Bone marrow (tissue), 2 donors: ENCODE measurements around the gene ASTN2.

ENCODE experiments used
- DNase-seq, 2 donors: peaks; one replicate each; lab custom pipeline; 2025; lab: John Stamatoyannopoulos, UW

Gene ASTN2

GRCh38 chr9:116958881-116959280, 456.0 kb downstream of the ASTN2 start:
- no peak for DNase-seq

- DNase-seq, result no peak
Observed at GRCh38 chr9:116954731-116955130, 460.1 kb downstream of the ASTN2 start.

GRCh38 chr9:116953271-116953670, 461.6 kb downstream of the ASTN2 start:
- no peak for DNase-seq

DNA sequence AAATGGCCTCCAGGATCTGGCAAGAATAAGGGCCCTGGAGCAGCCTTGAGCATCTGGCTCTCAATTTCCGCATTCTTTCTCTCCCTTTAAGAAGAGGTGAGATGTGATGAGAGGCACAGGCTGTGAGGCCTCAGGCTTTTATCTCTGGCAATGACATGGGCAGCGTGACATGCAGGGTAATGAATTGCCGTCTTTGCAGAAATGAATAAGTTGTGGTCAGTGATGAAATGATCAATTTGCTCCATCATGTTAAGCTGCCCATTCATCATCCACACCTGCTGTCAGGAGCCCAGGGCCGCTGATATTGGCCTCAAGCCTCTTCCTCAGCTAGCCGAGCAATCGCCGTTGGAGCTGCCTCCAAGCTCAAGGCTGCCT, 462.4 kb downstream of the ASTN2 start:
- DNase-seq, result no peak

GRCh38 chr9:116951588-116952435, 463.0 kb downstream of the ASTN2 start:
- DNase-seq, result no peak

- no peak for DNase-seq
Observed at GRCh38 chr9:116945817-116946216, 469.0 kb downstream of the ASTN2 start.

- no peak for DNase-seq
Observed at GRCh38 chr9:116944714-116945534, 469.9 kb downstream of the ASTN2 start.

DNA sequence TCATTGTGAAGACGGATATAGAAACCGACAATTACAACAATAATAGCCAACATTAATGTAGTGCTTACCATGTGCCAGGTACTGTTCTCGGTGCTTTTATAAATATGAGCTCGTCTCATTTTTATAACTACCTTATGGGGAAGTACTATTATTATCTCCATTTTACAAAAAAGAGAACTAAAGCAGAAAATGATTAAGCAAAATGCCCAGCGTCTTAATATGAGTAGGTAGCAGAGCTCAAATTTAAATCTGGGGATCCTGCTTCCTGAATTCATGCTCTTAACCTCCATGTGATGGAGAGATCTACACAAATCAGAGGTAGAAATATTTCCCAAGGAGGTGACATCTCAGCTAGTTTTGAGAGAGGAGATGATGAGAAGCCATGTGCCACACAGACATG, 470.9 kb downstream of the ASTN2 start:
- DNase-seq, result no peak

DNA sequence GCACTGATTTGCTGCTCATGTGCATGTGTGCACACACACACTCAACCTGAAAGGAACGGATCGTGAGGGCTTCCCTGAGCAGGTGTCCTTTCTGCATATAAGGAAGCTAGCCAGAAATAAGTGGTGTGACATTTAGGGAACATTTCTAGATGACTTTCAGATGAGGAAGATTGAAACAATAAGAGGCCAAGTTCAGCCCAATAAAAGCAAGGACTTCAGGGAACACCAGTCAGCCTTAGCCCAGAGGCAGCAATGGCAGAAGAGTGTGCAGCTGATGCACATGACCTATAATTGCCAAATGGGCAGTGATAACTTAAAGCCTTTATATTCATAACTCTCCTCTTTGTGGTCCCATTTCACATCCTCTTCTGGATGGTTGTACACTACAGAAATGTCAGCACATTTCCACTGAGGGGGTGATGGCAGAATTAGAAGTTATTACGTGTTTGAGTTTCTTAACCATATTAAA, 472.2 kb downstream of the ASTN2 start:
- DNase-seq, result no peak

GRCh38 chr9:116941266-116941665, 473.6 kb downstream of the ASTN2 start:
- no peak for DNase-seq

DNA sequence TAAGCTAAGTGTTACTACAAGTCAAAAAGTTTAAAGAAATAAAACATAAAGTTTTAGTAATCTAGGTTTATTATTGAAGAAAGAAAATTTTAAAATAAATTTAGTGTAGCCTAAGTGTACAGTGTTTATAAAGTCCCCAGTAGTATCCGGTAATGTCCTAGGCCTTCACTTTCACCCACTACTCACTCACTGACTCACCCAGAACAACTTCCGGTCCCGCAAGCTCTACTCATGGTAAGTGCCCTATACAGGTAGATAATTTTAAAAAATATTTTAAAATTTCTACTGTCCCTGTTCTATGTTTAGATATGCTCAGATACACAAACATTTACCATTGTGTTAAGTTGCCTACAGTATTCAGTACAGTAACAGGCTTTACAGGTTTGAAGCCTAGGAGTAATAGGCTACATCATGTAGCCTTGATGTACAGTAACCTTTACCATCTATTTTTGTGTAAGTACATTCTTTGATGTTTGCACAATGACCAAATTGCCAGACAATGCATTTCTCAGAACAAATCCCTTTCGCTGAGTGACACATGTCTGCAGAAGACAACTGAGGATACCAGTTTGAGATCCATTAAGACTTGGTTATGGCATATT, 474.1 kb downstream of the ASTN2 start:
- DNase-seq, result no peak

GRCh38 chr9:116939614-116940013, 475.2 kb downstream of the ASTN2 start:
- no peak for DNase-seq

GRCh38 chr9:116939161-116939560, 475.7 kb downstream of the ASTN2 start:
- DNase-seq, result no peak

DNA sequence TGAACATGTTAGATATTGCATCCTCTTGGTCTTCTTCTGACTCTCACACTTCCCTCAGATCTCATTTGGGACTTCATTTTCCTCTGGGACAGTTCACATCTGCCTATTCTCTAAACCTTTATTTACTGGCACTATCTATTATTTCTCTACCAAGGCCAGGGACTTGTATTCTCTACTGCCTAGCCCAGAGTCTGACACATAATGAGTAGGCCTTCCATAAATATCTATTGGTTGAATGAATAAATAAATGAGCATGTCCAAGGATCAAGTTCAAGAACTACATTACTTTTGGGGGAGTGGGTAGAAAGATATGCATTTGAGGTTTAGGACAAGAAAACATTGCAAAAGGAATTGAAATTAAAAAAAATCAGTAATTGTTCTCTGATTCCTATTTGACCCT, 477.5 kb downstream of the ASTN2 start:
- DNase-seq, result no peak

DNA sequence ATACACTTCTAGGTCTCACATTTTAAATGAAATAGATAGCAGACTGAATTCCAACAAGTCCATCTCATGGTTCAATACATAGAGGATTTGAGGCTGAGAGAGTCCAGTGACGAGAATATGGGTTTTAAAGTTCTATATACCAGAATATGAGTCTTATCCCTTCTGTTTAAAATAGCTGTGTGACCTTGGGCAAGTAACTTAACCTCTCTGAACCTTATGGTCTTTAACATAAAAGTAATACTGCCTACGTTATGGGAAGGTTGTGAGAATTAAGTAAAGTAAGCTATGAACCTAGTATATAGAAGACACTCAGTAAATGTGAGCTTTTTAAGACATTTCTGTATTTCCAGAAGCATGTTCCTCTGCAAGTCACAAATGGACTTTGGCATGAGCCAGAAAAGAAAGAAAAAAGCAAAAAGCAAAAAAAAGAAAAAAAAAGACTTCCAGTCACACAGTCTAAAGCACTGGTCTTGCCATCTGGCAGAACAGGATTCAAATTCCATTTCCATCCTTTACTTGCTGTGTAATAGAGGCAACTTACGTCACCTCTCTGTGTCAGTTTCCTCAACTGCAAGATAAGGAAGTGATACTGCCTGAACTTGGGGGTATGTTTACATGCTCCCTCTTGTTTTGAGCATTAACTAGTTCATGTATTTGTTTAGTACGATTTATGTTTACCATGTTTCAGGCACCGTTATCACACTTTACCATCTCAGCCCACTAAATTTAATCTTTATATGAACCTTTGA, 479.5 kb downstream of the ASTN2 start:
- DNase-seq, result no peak

DNA sequence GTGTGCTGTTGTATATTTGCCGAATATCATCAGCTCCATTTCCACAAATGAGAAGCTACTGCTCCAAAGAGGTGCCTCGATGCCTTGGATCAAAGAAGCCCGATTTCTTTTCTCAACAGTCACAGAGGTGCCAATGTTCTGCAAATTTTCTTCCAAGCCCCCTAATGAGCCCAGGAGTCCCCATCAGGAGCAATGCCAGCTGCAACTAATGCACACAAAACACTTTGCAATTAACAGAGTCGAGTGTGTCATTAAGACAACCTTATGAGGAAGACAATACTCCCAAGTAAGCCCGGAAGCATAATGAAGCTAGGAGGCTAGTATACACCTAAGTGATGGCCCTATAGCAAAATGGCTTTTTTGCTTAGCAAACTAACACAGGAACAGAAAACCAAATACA, 480.7 kb downstream of the ASTN2 start:
- no peak for DNase-seq

GRCh38 chr9:116933251-116933650, 481.6 kb downstream of the ASTN2 start:
- no peak for DNase-seq

DNA sequence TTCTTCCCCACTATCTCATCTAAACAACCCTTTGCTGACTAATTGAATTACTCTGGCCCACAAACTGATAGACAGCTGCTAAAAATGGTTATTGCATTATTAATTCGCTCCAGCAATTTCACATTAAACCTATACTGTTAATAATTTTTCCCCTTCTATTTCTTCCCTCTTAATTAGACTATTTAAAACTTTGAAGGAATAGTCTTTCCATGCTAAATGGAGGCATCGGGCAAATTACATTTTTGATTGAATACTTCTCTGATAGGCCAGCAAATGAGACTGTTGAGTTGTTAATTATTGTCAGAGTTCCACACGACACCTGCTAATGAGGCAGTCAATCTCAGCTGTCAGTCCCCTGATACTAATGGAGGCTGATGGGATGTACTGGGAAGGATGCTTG, 485.2 kb downstream of the ASTN2 start:
- no peak for DNase-seq

- DNase-seq, result no peak
Observed at GRCh38 chr9:116928884-116929283, 486.0 kb downstream of the ASTN2 start.

DNA sequence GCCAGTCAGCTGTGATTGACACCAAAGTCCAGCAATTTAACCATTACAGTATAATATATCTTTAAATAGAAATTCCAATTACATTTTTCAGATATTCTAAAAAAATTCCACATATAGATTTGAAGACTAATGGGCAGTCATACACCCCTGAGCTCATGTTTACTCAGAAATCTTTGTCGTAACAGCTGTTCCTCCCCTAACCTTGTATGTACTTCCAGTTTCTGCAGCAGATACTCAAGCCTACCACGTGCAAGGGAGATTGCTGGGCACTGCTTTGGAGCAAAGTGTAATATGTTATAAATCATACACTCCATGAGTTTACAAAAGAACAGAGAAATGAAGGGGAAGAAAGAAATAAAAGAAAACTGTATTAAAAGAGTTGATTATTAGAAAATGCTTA, 486.6 kb downstream of the ASTN2 start:
- DNase-seq, result no peak

DNA sequence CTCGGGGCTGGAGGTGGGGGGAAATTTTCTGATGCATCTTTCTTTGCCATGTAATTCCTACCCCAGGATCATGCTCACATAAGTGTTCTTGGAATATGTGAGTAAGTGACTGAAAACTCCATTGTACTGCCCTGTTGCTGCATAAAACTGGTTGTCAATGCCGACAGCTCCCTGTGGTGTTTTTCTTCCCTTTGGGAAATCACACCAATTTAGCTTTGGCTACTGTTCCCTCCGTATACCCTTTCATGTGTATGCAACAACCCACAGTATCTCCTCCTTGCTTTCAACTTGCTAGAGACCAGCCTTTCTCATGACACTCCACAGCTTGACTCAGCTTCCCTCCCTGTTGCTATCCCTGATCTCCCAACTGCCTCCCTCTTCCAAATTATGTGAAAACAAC, 487.1 kb downstream of the ASTN2 start:
- DNase-seq, result no peak

- DNase-seq, result no peak
Observed at GRCh38 chr9:116925121-116925520, 489.7 kb downstream of the ASTN2 start.
